BE2C (cell line): ENCODE data around the gene KCNH8.

Source experiments
- DNase-seq: peaks from one replicate; pipeline ENCODE4 v3.0.0-alpha.2; 2020
- H3K27me3 ChIP-seq: fragments of 250-450 bp; sonication (Bioruptor Pico); 2 replicates; pipeline ENCODE4 v1.5.1; 2020; ENCODE audit warnings: mild to moderate bottlenecking
- H3K36me3 ChIP-seq: fragments of 250-450 bp; sonication (Bioruptor Pico); 2 replicates; pipeline ENCODE4 v1.5.1; 2020; ENCODE audit warnings: mild to moderate bottlenecking
- H3K4me1 ChIP-seq: fragments of 250-450 bp; sonication (Bioruptor Pico); 2 replicates; pipeline ENCODE4 v1.5.1; 2020
- H3K4me3 ChIP-seq: 2 replicates; pipeline ENCODE4 v1.5.1; 2011; ENCODE audit warnings: low read depth, low read length
- H3K9me3 ChIP-seq: fragments of 250-450 bp; sonication (Bioruptor Pico); 2 replicates; pipeline ENCODE4 v1.5.1; 2020
- CTCF ChIP-seq: IDR thresholded peaks from 2 replicates; pipeline ENCODE4 v1.5.1; 2012; ENCODE audit warnings: mild to moderate bottlenecking, low read depth, low read length

Gene KCNH8

GRCh38 chr3:19364148-19364547 is 215.8 kb downstream of the KCNH8 start:
- DNase-seq, result no peak
- Histone ChIP-seq H3K4me1 (no peaks in the 10 kb centered on the region), H3K4me3 (no peak overlapping the region), H3K9me3 (no peaks in the 10 kb centered on the region), H3K36me3 (no peaks in the 10 kb centered on the region), H3K27me3 (no peaks in the 10 kb centered on the region)
- no peak for TF ChIP-seq CTCF

- H3K27me3 ChIP-seq, result no peaks in the 10 kb centered on the region
- no peak for TF ChIP-seq CTCF
- H3K4me1 ChIP-seq, result no peaks in the 10 kb centered on the region
- no peaks in the 10 kb centered on the region for H3K36me3 ChIP-seq
- H3K9me3 ChIP-seq, result no peaks in the 10 kb centered on the region
- H3K4me3 ChIP-seq, result no peak overlapping the region
- DNase-seq, result no peak
Measured at GRCh38 chr3:19365471-19365870, 217.2 kb downstream of the KCNH8 start.

GRCh38 chr3:19384868-19385267 is 236.6 kb downstream of the KCNH8 start:
- Histone ChIP-seq H3K4me1 (no peaks in the 10 kb centered on the region), H3K36me3 (no peaks in the 10 kb centered on the region), H3K27me3 (no peaks in the 10 kb centered on the region), H3K9me3 (no peaks in the 10 kb centered on the region), H3K4me3 (no peak overlapping the region)
- DNase-seq, result no peak
- TF ChIP-seq CTCF, result no peak

- H3K4me1 ChIP-seq, result no peaks in the 10 kb centered on the region
- no peaks in the 10 kb centered on the region for H3K9me3 ChIP-seq
- H3K4me3 ChIP-seq, result no peak overlapping the region
- H3K27me3 ChIP-seq, result no peaks in the 10 kb centered on the region
- TF ChIP-seq CTCF, result no peak
- DNase-seq, result no peak
- H3K36me3 ChIP-seq, result no peaks in the 10 kb centered on the region
Measured at GRCh38 chr3:19392150-19392549, 243.8 kb downstream of the KCNH8 start.

GRCh38 chr3:19394946-19395345 is 246.6 kb downstream of the KCNH8 start:
- Histone ChIP-seq H3K4me3 (no peak overlapping the region), H3K4me1 (no peaks in the 10 kb centered on the region), H3K9me3 (no peaks in the 10 kb centered on the region), H3K36me3 (no peaks in the 10 kb centered on the region), H3K27me3 (no peaks in the 10 kb centered on the region)
- TF ChIP-seq CTCF, result no peak
- no peak for DNase-seq

- no peaks in the 10 kb centered on the region for H3K4me1 ChIP-seq
- no peaks in the 10 kb centered on the region for H3K36me3 ChIP-seq
- H3K9me3 ChIP-seq, result no peaks in the 10 kb centered on the region
- H3K27me3 ChIP-seq, result no peaks in the 10 kb centered on the region
- H3K4me3 ChIP-seq, result no peak overlapping the region
- DNase-seq, result no peak
- TF ChIP-seq CTCF, result no peak
Measured at GRCh38 chr3:19396726-19397125, 248.4 kb downstream of the KCNH8 start.
